ENCODE measurements around the gene ITFG1. TPM values are rescaled to one million over a fixed set of nuclear protein-coding genes. Genes with fewer than 3 reads are reported as not detected.
"Not testable (repeated sequence)": the region's sequence is repeated elsewhere in the genome, so short reads cannot be mapped to it uniquely, and the experiment has no call there.

ITFG1 gene
- total RNA-seq, 1 donor from 2014 or later: 64.5 TPM

DNA sequence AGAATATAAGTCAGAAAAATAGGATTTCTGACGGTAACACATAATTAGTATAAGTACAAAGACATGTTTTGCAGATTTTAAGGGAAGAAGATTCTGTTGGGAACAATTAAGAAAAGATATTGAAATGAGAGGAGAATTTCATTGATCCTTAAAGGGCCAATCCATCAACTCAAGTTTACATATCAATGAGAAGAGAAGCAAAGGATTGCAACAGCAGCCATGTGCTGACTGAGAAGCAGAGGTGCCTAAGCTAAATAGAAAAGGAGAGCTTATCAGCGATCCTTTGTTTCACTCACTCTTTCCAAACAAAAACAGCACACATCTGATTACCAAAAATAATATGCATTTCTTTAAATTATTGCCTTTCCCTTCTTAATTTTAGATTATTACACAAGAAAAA lies 94.6 kb downstream of the ITFG1 start:
- intact Hi-C loops (cut with micrococcal nuclease): no loop called here
- DNase-seq: no peak
- ATAC-seq: no peak

DNA sequence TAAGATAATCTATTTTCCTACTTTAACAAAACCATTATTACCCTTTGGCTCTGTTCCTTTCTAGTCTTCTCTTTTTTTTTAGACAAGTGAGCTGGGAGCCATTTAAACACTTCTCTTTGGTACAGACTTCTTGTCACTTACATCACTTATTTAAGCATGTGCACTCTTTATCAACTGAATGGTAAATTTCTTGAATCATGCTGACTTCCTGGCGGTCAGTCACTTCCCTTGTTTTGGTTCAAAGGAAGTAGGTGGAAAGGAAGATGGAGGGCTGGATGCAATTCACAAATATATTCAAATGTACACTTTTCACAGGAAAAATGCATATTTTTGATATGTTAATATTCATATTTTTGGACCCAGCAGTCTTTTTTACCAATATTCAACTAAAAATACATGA lies 97.1 kb downstream of the ITFG1 start:
- no peak for DNase-seq
- ATAC-seq: no peak
- intact Hi-C loops (cut with micrococcal nuclease): no loop called here

DNA sequence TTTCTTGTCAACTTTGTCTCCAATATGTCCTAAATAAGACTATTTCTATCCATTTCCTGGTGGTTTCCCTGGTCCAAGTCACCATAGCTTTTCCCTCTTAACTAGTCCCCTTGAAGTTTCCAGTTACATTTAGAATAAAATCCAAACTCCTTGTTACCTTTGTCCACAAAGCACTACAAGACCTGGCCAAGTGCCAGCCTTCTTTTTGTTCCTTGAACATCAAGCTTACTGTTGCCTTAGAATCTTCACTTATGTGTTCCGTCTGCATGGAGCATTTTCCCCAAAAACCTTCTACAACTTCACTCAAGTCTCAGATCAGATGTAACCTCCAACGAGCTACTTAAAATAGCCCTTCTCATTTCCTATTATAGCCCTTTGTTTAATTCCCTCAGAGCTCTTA lies 101.4 kb downstream of the ITFG1 start:
- ATAC-seq (no peak), DNase-seq (no peak)
- intact Hi-C loops (cut with micrococcal nuclease): no loop called here

DNA sequence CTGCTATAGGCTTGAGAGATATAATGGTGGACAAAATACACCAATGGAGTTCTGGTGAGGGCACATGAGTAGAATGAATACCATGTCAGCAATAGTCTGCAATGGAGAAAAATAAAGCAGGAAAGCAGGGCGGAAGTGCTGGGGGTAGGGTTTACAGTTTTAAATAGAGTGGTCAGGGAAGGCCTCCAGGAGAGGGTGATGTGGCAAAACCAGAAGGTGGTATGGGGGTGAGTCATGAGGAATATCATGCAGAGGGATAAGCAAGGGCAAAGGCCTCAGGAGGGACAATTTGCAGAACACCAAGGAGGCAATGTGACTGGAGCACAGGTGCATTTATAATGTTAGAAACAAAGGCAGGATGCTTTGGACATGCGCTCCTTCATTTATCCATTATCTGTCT lies 102.0 kb downstream of the ITFG1 start:
- intact Hi-C loops (cut with micrococcal nuclease): no loop called here
- DNase-seq (no peak), ATAC-seq (no peak)

DNA sequence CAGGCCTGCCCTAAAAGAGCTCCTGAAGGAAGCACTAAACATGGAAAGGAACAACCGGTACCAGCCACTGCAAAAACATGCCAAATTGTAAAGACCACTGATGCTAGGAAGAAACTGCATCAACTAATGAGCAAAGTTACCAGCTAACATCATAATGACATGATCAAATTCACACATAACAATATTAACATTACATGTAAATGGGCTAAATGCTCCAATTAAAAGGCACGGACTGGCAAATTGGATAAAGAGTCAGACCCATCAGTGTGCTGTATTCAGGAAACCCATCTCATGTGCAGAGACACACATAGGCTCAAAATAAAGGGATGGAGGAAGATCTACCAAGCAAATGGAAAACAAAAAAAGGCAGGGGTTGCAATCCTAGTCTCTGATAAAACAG lies 111.8 kb downstream of the ITFG1 start:
- DNase-seq; intact Hi-C loops (cut with micrococcal nuclease); ATAC-seq: not testable (repeated sequence)

DNA sequence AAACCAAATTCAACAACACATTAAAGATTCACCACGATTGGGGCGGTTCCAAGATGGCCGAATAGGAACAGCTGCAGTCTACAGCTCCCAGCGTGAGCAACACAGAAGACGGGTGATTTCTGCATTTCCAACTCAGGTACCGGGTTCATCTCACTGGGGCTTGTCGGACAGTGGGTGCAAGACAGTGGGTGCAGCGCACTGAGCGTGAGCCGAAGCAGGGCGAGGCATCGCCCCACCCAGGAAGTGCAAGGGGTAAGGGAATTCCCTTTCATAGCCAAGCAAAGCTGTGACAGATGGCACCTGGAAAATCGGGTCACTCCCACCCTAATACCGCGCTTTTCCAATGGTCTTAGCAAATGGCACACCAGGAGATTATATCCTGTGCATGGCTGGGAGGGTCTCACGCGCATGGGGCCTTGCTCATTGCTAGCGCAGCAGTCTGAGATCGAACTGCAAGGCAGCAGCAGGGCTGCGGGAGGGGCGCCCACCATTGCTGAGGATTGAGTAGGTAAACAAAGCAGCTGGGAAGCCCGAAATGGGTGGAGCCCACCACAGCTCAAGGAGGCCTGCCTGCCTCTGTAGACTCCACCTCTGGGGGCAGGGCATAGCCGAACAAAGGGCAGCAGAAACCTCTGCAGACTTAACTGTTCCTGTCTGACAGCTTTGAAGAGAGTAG lies 113.7 kb downstream of the ITFG1 start:
- intact Hi-C loops (cut with micrococcal nuclease); DNase-seq; ATAC-seq: not testable (repeated sequence)

DNA sequence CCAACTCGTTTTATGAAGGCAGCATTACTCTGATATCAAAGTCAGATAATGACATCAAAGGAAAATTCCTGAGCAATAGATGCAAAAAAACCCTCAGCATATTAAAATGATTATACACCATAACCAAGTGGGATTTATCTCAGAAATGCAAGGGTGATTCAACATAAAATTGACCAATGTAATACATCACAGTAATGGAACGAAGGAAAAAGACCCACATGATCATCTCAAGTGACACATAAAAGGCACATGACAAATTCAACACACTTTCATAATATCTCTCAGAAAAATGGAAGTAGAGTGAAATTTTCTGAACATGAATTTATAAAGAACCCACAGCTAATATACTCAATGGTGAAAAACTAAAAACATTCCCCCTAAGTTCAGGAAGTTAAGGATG lies 118.8 kb downstream of the ITFG1 start:
- ATAC-seq (no peak), DNase-seq (no peak)
- intact Hi-C loops (cut with micrococcal nuclease): no loop called here

DNA sequence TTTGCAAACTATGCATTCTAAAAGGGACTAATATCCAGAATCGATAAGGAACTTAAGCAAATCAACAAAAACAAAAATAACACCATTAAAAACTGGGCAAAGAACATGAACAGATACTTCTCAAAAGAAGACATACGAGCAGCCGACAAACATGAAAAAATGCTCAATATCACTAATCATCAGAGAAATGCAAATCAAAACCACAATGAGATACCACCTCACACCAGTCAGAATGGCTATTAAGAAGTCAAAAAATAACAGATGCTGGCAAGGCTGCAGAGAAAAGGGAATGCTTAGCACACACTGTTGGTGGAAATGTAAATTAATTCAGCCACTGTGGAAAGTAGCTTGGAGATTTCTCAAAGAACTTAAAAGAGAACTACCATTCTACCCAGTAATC lies 130.3 kb downstream of the ITFG1 start:
- intact Hi-C loops (cut with micrococcal nuclease); DNase-seq; ATAC-seq: not testable (repeated sequence)

DNA sequence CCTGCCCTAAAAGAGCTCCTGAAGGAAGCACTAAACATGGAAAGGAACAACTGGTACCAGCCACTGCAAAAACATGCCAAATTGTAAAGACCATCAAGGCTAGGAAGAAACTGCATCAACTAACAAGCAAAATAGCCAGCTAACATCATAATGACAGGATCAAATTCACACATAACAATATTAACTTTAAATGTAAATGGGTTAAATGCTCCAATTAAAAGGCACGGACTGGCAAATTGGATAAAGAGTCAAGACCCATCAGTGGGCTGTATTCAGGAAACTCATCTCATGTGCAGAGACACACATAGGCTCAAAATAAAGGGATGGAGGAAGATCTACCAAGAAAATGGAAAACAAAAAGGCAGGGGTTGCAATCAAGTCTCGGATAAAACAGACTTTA lies 136.6 kb downstream of the ITFG1 start:
- intact Hi-C loops (cut with micrococcal nuclease); DNase-seq: not testable (repeated sequence)

DNA sequence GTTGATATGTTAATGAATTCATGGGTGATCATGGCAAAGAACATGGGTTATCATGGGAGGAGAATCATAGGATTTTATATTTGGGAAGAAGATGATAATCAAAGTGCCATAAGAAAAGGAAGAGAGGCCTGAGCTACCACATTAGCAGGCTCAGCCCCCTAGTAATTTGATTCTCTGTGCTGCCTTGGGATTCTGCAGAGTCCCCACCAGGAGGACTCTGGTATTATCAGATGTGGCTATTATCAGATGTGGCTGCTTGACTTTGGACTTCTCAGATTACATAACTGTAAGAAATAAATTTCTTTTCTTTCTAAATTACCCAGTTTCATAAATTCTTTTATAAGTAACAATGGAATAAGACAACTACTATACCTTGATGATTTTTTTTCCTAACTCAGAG lies 137.6 kb downstream of the ITFG1 start:
- DNase-seq: no peak
- intact Hi-C loops (cut with micrococcal nuclease): no loop called here
- ATAC-seq: no peak

More for the DNA sequence above, 136.6 kb downstream of the ITFG1 start:
- ATAC-seq: not testable (repeated sequence)

DNA sequence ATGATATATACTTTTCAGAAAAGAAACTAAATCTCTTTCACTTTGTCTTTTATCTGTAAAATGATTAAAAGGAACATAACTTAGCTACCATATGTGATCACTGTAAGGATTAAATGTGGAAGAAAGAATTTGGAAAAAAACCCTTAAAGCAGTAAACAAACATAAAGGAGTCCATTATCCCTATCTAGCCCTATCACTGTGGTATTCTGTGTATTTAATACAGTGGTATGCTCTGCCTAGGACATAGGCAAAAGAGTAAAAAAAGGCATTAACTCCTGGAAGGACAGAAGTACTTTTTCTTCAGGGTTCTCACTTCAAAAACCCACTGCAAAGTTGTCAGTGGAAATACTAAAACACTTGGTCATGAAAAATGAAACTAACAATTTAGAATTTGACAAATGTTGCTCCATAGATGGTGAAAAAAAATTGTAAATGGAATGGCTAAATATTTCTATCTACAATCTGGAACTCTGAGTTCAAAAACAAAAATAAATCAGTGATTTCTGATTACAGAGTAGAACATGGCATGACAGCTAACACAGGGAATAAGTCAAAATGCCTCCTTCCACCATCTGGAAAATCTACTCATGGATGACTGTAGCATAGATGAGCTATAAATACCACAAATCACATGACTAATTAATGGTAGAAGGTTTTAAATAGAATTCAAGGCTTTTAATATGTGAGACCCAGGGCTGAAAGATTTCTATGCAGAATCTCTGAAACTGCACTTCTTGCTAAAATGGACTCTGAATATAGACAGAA lies 140.1 kb downstream of the ITFG1 start:
- ATAC-seq (no peak), DNase-seq (no peak)
- intact Hi-C loops (cut with micrococcal nuclease): no loop called here

DNA sequence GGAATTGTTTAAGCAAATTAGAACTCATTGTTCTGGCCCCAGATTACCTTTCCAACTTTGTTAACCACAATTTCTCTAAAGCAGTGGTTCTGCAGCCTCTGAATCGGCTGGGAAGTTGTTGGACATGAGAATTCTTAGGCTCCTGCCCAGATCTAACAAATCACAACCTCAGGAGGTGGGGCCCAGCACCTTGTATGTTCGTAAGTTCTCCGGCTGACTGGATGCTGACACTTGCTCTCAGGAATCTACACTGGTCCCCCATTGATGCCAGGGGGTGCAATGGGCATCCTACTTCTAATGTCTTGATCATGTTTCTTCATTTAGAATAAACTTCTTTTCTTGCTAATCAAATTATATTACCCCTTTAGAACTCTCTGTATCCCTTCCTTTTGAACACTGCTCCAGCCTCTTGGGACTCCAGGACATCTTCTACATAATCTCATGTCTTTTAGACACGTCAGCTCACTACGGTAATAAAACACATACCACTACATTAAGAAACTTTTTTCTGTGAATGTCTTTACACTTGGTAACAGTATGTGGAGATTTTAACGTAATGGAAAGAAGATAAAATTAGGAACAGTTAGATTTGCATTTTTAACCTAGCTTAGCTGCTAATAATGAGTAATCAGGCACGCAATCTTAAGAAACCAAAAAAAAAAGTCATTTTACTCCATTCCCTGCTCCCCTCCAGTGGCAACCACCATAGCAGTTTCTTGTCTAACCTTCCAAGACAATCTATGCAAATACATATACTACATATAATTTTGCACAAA lies 143.2 kb downstream of the ITFG1 start:
- intact Hi-C loops (cut with micrococcal nuclease): no loop called here
- ATAC-seq (no peak), DNase-seq (no peak)

DNA sequence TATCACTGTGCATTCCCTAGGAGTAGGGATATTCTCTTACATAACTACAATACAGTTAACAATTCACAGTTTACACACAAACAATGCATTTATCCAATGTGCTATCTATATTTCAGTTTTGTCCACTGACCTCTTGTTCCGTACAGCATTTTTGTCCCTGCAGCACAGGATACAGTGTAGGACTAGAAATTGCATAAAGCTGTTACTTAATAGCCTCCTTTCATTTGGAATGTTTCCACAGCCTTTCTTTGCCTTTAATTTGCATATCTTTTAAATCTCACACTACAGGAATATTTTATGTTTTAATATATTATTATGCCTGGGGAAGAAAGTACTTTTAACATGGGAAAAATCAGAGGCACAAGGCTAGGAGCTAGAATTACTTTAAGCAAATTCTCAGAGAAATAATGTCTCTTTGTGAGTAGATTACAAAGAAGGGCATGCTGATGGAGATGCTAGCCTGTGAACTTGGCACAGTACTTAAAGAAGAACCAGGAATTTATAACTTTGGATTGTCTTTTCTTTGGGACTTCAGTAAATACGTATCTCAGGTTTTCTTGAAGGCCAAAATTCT lies 144.3 kb downstream of the ITFG1 start:
- no peak for ATAC-seq
- no peak for DNase-seq
- intact Hi-C loops (cut with micrococcal nuclease): no loop called here

DNA sequence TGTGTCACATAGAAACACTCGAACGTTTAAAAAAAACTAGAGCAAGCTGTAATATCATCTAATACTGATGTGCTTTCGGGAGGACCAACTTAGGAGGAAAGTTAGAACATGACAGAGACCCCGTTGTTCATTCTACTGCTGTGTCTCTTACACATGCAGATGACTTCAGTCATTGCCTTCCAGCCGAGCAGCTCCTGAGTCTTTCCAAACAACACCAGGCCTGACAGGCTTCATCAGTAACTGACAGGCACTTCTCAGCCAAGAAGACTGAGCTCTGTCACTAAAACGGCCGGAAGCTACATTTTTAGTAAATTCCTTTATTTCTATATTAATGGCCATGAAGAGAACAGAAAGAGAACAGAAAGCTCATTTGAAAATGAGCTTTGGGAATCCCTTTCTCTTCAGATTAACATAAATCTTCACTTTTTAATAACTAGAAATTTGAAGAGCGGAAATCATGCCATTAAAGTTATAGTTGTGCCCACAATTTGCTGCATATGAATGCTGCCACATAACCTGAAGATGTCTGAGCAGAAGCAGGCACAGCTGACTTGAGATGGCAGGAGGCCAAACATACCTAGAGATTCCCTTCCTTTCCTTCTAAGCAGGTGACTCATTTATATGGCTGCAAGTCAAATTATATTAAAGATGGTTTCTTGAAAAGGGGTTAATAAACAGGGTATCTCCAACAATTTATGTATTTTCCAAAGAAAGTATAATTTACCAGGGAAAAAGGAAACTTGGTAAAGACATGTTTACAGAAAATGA lies 148.9 kb downstream of the ITFG1 start:
- ATAC-seq (peak; percentile 33), DNase-seq (no peak)
- intact Hi-C loops (cut with micrococcal nuclease): no loop called here

DNA sequence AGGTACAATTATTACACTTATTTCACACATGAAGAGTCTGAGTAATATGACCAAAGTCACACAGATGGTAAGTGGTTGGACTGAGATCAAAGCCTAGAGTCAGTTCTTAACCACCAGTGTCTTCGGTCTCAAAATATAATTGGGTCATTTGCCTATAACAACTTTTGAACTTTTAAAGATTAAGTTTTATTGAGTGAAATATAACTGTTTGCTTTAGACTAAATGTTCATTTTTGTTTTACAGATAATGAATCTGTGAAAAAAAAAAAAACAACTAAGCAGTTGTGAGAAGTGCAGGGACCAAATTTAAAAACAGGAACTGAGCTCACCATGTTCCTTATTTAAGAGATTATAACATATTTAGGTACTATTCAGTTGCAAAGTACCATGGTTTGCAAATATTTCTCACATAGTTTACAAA lies 150.1 kb downstream of the ITFG1 start:
- ATAC-seq (no peak), DNase-seq (no peak)
- intact Hi-C loops (cut with micrococcal nuclease): no loop called here

DNA sequence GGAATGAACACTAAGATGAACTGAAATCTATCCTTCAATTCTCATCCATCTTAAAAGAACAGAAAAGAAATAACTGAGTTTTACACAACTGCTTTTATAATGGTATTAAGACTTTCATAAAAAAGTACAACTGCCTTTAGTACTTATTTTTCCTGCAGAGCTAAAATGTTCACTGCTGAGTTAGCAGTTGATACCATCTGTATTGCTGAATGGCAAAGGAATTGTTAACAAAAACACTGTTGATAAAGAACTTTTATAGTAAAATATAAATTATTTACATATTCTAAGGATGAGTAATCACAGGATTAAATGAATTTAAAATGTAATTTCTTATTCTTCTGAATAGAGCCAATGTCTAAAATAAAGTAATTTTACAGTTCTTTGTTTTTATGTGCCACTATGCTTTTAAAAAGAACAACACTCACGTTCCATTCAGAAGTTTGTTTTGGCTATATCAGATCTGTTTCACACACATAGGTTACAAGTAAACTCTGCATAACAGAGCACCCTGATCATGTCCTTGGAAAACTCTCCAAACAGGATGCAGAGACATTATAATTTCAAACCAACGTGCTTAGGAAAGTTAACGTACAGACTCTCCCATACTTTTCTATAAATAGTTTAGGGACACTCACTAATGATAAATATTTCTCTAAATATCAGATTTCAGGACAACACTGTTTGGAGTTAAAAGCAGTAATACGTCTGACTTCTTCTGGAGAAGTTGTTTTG lies 151.1 kb downstream of the ITFG1 start:
- no peak for ATAC-seq
- no peak for DNase-seq
- intact Hi-C loops (cut with micrococcal nuclease): no loop called here

DNA sequence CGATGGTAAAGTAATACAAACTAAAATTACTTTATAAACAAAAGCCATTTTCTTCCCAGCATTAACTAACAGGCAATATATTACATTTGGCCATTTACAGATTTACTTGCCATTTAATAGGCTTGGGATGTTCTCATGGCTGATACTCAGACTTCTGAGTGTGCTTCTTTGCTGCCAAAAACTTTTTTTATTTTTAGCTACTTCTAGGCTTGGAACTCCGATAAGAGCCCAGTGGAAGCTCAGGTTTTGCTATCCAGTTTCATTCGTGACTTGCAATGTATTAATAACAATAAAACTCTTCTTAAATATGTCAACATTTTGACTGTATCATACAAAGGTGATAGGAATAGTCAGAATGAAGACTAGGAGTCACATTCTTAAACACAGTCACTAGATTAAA lies 152.3 kb downstream of the ITFG1 start:
- ATAC-seq (peak; percentile 88), DNase-seq (no peak)
- intact Hi-C loops (cut with micrococcal nuclease): no loop called here

DNA sequence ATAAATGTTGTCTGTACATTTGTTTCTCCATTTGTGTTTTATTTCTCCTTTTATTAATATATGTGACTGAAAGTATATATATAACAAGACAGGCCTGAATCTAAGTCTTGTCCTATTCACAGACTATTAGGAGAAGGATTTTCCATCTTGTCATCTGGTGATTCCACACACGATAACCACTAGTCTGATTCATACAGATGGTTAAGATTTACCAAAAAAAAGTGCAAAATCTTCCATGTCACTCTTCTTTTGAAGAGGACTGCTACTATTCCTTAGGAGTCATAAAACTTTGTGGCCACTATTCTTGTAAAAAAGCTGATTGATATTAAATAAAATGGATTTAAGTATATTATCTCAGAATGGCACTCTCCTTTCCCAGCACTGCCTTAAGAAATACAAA lies 156.3 kb downstream of the ITFG1 start:
- intact Hi-C loops (cut with micrococcal nuclease): no loop called here
- DNase-seq (no peak), ATAC-seq (no peak)

All from left ventricle myocardium superior (tissue), 1 donor.